RWPE2 (cell line): Measurements from ENCODE around the gene PI4KA.

Source experiments
- ATAC-seq: fragments of 200-7000 bp; cut with Tn5 transposase; 3 replicates; pipeline ENCODE4 v1.9.1; 2021; ENCODE audit warnings: low read depth
- DNase-seq: peaks from one replicate; pipeline ENCODE4 v3.0.0-alpha.2; 2020; ENCODE audit warnings: low spot score
- H3K27ac ChIP-seq: fragments of 450-650 bp; 2 replicates; pipeline ENCODE4 v1.5.1; 2017; ENCODE audit warnings: mild to moderate bottlenecking; ENCODE audit not compliant: poor library complexity, severe bottlenecking
- H3K27me3 ChIP-seq: fragments of 250-450 bp; sonication (Bioruptor Pico); 2 replicates; pipeline ENCODE4 v1.5.1; 2021; ENCODE audit warnings: mild to moderate bottlenecking, moderate library complexity; ENCODE audit not compliant: insufficient read depth, poor library complexity, severe bottlenecking
- H3K36me3 ChIP-seq: fragments of 250-450 bp; sonication (Bioruptor Pico); 2 replicates; pipeline ENCODE4 v1.5.1; 2020; ENCODE audit warnings: low read depth, mild to moderate bottlenecking, moderate library complexity
- H3K4me1 ChIP-seq: fragments of 250-450 bp; sonication (Bioruptor Pico); 2 replicates; pipeline ENCODE4 v1.5.1; 2021; ENCODE audit warnings: mild to moderate bottlenecking, moderate library complexity; ENCODE audit not compliant: insufficient read depth, poor library complexity, severe bottlenecking
- H3K4me3 ChIP-seq: fragments of 250-450 bp; sonication (Bioruptor Pico); 2 replicates; pipeline ENCODE4 v1.5.1; 2021; ENCODE audit warnings: mild to moderate bottlenecking, moderate library complexity; ENCODE audit not compliant: severe bottlenecking
- H3K9me3 ChIP-seq: fragments of 250-450 bp; sonication (Bioruptor Pico); 2 replicates; pipeline ENCODE4 v1.5.1; 2021; ENCODE audit warnings: mild to moderate bottlenecking, moderate library complexity; ENCODE audit not compliant: severe bottlenecking
- CTCF ChIP-seq: fragments of 450-650 bp; IDR thresholded peaks from one replicate; pipeline ENCODE4 v1.5.1; 2017; ENCODE audit warnings: mild to moderate bottlenecking, moderate library complexity; ENCODE audit not compliant: poor library complexity, severe bottlenecking

PI4KA gene

GRCh38 chr22:20788627-20789344, 69.8 kb downstream of the PI4KA start:
- TF ChIP-seq CTCF = no peak
- Histone ChIP-seq H3K36me3 (peaks cover 12% of the 10 kb centered on the region), H3K4me1 (no peaks in the 10 kb centered on the region), H3K27me3 (no peaks in the 10 kb centered on the region), H3K27ac (no peak overlapping the region), H3K4me3 (no peak overlapping the region), H3K9me3 (no peaks in the 10 kb centered on the region)
- ATAC-seq (no peak), DNase-seq (no peak)

GRCh38 chr22:20787746-20788626, 70.6 kb downstream of the PI4KA start:
- no peak for TF ChIP-seq CTCF
- Histone ChIP-seq H3K4me1 (no peaks in the 10 kb centered on the region), H3K4me3 (no peak overlapping the region), H3K36me3 (peaks cover 12% of the 10 kb centered on the region), H3K9me3 (no peaks in the 10 kb centered on the region), H3K27ac (no peak overlapping the region), H3K27me3 (no peaks in the 10 kb centered on the region)
- ATAC-seq (no peak), DNase-seq (no peak)

GRCh38 chr22:20787223-20787622, 71.4 kb downstream of the PI4KA start:
- ATAC-seq = no peak
- no peak for DNase-seq
- Histone ChIP-seq H3K27ac (no peak overlapping the region), H3K9me3 (no peaks in the 10 kb centered on the region), H3K4me1 (no peaks in the 10 kb centered on the region), H3K36me3 (peaks cover 12% of the 10 kb centered on the region), H3K4me3 (no peak overlapping the region), H3K27me3 (no peaks in the 10 kb centered on the region)
- TF ChIP-seq CTCF = no peak

GRCh38 chr22:20786536-20786979, 72.1 kb downstream of the PI4KA start:
- no peaks in the 10 kb centered on the region for H3K27me3 ChIP-seq
- no peak for ATAC-seq
- no peak overlapping the region for H3K27ac ChIP-seq
- H3K4me1 ChIP-seq = no peaks in the 10 kb centered on the region
- TF ChIP-seq CTCF = no peak
- peaks cover 12% of the 10 kb centered on the region for H3K36me3 ChIP-seq
- no peak for DNase-seq
- H3K9me3 ChIP-seq = no peaks in the 10 kb centered on the region
- no peak overlapping the region for H3K4me3 ChIP-seq
